Smooth muscle cell (in vitro differentiated cells): ENCODE results near the gene DAPK1. TPM values are rescaled to one million over a fixed set of nuclear protein-coding genes. Genes with fewer than 3 reads are reported as not detected.

ENCODE experiments used
- DNase-seq: peaks from one replicate; lab custom pipeline; 2025; ENCODE audit not compliant: unreplicated experiment; lab: John Stamatoyannopoulos, UW
- H2AFZ ChIP-seq: fragments of 200-600 bp; sonication (generic); 2 replicates; pipeline ENCODE4 v1.6.0; 2016; ENCODE audit warnings: antibody characterized with exemption, low read depth, mild to moderate bottlenecking
- H3F3A ChIP-seq: fragments of 200-600 bp; sonication (generic); 2 replicates; pipeline ENCODE4 v1.6.0; 2017; ENCODE audit warnings: antibody characterized with exemption, low read depth
- H3K27ac ChIP-seq: fragments of 200-600 bp; sonication (generic); 2 replicates; pipeline ENCODE4 v1.5.1; 2016; ENCODE audit warnings: low read depth, mild to moderate bottlenecking
- H3K27me3 ChIP-seq: fragments of 200-600 bp; sonication (generic); 2 replicates; pipeline ENCODE4 v1.6.1; 2016; ENCODE audit warnings: low read depth, mild to moderate bottlenecking
- H3K36me3 ChIP-seq: fragments of 200-600 bp; sonication (generic); 2 replicates; pipeline ENCODE4 v1.5.1; 2016; ENCODE audit warnings: low read depth
- H3K4me1 ChIP-seq: fragments of 200-600 bp; sonication (generic); 2 replicates; pipeline ENCODE4 v1.5.1; 2016; ENCODE audit warnings: low read depth
- H3K4me2 ChIP-seq: fragments of 200-600 bp; sonication (generic); 2 replicates; pipeline ENCODE4 v1.6.0; 2016; ENCODE audit warnings: mild to moderate bottlenecking
- H3K4me3 ChIP-seq: fragments of 200-600 bp; sonication (generic); 2 replicates; pipeline ENCODE4 v1.5.1; 2016; ENCODE audit warnings: mild to moderate bottlenecking
- H3K79me2 ChIP-seq: fragments of 200-600 bp; sonication (generic); 2 replicates; pipeline ENCODE4 v1.6.0; 2016; ENCODE audit warnings: low read depth, mild to moderate bottlenecking
- H3K9ac ChIP-seq: fragments of 200-600 bp; sonication (generic); 2 replicates; pipeline ENCODE4 v1.6.0; 2016; ENCODE audit warnings: low read depth
- H3K9me3 ChIP-seq: fragments of 200-600 bp; sonication (generic); replicated peaks from 2 replicates; pipeline ENCODE4 v1.5.1; 2016; ENCODE audit warnings: low read depth
- H4K20me1 ChIP-seq: fragments of 200-600 bp; sonication (generic); 2 replicates; pipeline ENCODE4 v1.6.0; 2016; ENCODE audit warnings: low read depth
- CTCF ChIP-seq: fragments of 200-600 bp; sonication (generic); IDR thresholded peaks from 2 replicates; pipeline ENCODE4 v1.5.1; 2017; ENCODE audit warnings: borderline replicate concordance, mild to moderate bottlenecking, antibody characterized with exemption; ENCODE audit not compliant: insufficient read depth, poor library complexity, severe bottlenecking
- WGBS: methylation state at CpG from one replicate; pipeline ENCODE4 v1.1.7; 2016; ENCODE audit warnings: low lambda C conversion rate; 5-methylcytosine and 5-hydroxymethylcytosine counted together
- polyA plus RNA-seq: library from polyadenylated mRNA; unstranded; fragments of >200 nt; fragmentation: Nextera tagmentation; extraction: Ambion mirVana; gene quantifications from 2 replicates; pipeline ENCODE4 v1.2.1, GENCODE V29; 2016
- total RNA-seq: library from RNA; depleted of rRNA; stranded (reverse); fragments of >200 nt; gene quantifications from 2 replicates; pipeline ENCODE4 v1.2.3, GENCODE V29; 2014

Gene DAPK1
- total and polyA plus RNA-seq, 2 experiments from 2014 or later, result 12.6 to 20.3 TPM

- H4K20me1 ChIP-seq, result no peaks in the 10 kb centered on the region
- no peak overlapping the region for H3K9ac ChIP-seq
- no peaks in the 10 kb centered on the region for H3K36me3 ChIP-seq
- no peak for TF ChIP-seq CTCF
- no peak overlapping the region for H2AFZ ChIP-seq
- H3K4me1 ChIP-seq, result peaks cover 26% of the 10 kb centered on the region
- no peak overlapping the region for H3K4me3 ChIP-seq
- H3K4me2 ChIP-seq, result no peak overlapping the region
- H3F3A ChIP-seq, result peaks cover 32% of the 10 kb centered on the region
- 97% methylated on average over 7 of the region's 7 CpGs for WGBS
- no peak overlapping the region for H3K27ac ChIP-seq
- H3K27me3 ChIP-seq, result no peaks in the 10 kb centered on the region
- no peak for DNase-seq
- no peaks in the 10 kb centered on the region for H3K79me2 ChIP-seq
- no peaks in the 10 kb centered on the region for H3K9me3 ChIP-seq
These were observed 99.2 kb downstream of the DAPK1 start for GRCh38 chr9:87596862-87597261.

GRCh38 chr9:87597710-87598443, 100.2 kb downstream of the DAPK1 start:
- Histone ChIP-seq H3K79me2 (no peaks in the 10 kb centered on the region), H3K9me3 (no peaks in the 10 kb centered on the region), H3K9ac (no peak overlapping the region), H3K4me2 (no peak overlapping the region), H3K27me3 (no peaks in the 10 kb centered on the region), H3K4me1 (peaks cover 26% of the 10 kb centered on the region), H3F3A (peaks cover 33% of the 10 kb centered on the region), H2AFZ (no peak overlapping the region), H3K36me3 (no peaks in the 10 kb centered on the region), H4K20me1 (no peaks in the 10 kb centered on the region), H3K27ac (no peak overlapping the region), H3K4me3 (no peak overlapping the region)
- TF ChIP-seq CTCF, result no peak
- DNase-seq, result no peak
- 68% methylated on average over 13 of the region's 13 CpGs for WGBS

GRCh38 chr9:87599901-87600610, 102.4 kb downstream of the DAPK1 start:
- Histone ChIP-seq H3K79me2 (no peaks in the 10 kb centered on the region), H3F3A (peaks cover 28% of the 10 kb centered on the region), H2AFZ (no peak overlapping the region), H3K4me3 (peak overlapping the region; percentile 28), H3K9ac (peak overlapping the region; percentile 26), H3K36me3 (no peaks in the 10 kb centered on the region), H3K9me3 (no peaks in the 10 kb centered on the region), H3K4me2 (peak overlapping the region; percentile 79), H3K4me1 (peaks cover 25% of the 10 kb centered on the region), H3K27ac (peak overlapping the region; percentile 75), H3K27me3 (no peaks in the 10 kb centered on the region), H4K20me1 (no peaks in the 10 kb centered on the region)
- no peak for TF ChIP-seq CTCF
- no peak for DNase-seq
- 30% methylated on average over 17 of the region's 17 CpGs for WGBS
